GM18526 (cell line): ENCODE measurements around the gene IRF9.

ENCODE experiments used
- POLR2A ChIP-seq: IDR thresholded peaks from 3 replicates; pipeline ENCODE4 v1.6.1; 2011; ENCODE audit not compliant: insufficient read length; ENCODE audit errors: extremely low read depth

The IRF9 gene

GRCh38 chr14:24188251-24189058 lies 27.4 kb downstream of the IRF9 start, which contains the start of gene IPO4:
IPO4 (minus strand) TSS chr14:24188816; CDS start chr14:24188787, 29 bp downstream.
- peak; percentile 80 for TF ChIP-seq POLR2A

GRCh38 chr14:24189059-24189375 lies 28.0 kb downstream of the IRF9 start:
- TF ChIP-seq POLR2A: no peak

DNA sequence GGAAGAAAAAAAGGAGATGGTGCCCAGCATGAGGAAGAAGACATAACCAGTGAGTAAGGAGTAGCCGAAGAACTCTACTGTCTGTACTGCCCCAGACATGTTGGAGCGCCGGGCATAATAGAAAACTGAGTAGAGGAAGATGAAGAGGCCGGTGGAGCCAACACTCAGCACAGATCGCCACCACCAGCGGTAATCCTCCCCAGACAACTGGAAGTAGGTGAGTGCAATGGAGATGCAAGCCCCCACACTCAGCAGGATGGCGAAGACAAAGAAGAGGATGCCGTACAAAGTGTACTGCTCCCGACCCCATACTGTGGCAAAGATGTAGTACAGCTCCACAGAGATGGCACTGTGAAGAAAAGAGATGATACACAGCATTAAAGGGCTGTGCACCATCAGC lies 28.4 kb downstream of the IRF9 start:
- TF ChIP-seq POLR2A: no peak

DNA sequence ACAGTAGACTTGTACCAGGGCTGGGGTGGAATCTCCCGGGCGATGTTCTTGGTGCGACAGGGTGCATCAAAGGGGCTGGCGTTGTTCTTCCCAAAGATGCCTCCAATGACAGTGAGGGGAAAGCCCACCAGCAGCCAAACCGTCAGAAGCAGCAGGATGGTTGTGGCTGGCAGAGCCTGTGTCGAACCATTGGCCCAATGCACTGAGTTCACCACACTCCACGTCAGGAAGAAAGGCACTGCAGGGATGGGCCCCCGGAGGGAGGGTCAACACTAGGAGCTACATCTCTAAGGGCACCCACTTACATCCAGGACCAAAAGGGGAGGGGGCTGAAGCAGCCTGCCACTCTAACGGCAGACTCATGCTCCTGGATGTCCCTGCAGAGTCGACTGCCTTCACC lies 29.4 kb downstream of the IRF9 start:
- TF ChIP-seq POLR2A: no peak

GRCh38 chr14:24192933-24193332 lies 31.9 kb downstream of the IRF9 start:
- TF ChIP-seq POLR2A: no peak

DNA sequence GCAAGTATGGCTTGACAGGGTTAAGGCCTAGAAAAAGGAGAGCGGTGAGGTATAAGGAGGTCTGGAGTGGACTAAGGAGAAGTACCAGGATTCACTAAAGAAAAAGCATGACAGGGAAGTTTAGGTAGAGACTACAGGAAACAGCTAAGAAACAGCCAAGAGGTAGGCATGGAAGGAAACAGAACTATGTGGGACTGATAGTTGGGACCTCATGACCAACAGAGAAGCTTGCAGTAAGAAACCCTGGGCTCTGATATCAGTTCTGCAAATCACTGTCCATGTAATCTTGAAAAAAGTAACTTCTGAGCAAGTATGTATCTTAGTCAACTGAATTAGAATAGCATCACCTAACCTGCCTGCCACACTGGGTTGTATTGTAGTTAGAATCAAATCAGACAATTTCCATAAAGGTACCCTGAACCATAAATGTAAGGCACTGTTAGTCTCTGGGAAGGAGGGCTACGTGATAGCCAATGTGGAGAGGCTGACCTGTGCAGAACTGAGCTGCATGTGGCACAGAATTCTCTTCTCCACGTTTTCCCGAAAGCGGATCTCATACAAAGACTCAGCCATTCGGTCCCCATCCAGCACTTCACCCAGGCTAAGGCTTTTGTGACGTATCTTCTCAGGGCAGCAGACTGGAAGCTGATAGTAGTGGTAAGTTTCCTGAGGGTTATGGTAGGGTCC lies 33.3 kb downstream of the IRF9 start:
- no peak for TF ChIP-seq POLR2A

GRCh38 chr14:24194873-24195185 lies 33.8 kb downstream of the IRF9 start:
- no peak for TF ChIP-seq POLR2A

DNA sequence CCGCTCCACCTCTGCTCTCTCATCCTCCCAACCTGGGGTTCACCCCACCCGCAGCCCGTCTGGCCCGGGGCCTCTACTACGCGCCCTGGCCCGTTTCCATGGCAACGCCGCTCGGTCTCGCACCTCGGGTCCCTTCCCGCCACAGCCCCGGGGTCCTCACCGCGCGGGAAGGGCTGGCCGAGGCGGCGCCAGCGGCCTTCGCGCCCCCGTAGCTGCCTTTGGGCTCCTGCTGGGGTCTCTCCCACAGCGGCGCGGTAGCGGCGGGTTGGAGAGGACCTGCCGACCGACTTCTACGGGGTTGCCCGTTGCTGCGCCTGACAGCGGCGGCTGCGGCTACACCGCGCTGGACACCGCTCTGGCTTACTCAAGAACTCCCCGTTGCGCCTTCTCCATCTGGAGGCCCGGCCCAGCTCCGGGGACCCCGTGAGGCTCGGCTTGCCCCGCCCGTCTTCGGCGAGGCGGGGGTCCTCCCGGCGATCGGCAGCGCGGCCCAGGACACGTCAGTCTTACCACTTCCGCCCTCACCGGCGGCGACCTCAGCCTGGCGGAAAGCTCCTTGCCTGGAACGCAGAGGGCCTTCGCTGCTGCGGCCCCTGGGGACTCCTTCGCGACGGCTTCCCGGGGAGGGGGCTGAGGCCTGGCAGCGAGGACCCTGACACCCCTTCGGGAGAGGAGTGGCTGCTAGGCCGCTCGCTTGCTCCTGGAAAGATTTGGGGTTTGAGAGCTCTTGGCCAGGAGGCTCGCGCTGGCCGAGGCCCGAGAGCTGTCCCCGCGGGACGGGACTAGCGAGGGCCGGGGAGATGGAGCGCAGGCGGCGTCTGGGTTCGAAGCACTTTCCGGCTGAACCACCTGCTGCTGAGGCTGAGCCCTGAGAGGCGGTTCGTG lies 34.4 kb downstream of the IRF9 start, which contains the start of gene TM9SF1:
Gene TM9SF1 (minus strand): TSS at position 256 of the 885 bp plus-strand sequence. CDS start 422 bp downstream, outside the sequence.
- TF ChIP-seq POLR2A: peak; percentile 76

GRCh38 chr14:24196071-24197055 lies 35.3 kb downstream of the IRF9 start:
- TF ChIP-seq POLR2A: no peak

DNA sequence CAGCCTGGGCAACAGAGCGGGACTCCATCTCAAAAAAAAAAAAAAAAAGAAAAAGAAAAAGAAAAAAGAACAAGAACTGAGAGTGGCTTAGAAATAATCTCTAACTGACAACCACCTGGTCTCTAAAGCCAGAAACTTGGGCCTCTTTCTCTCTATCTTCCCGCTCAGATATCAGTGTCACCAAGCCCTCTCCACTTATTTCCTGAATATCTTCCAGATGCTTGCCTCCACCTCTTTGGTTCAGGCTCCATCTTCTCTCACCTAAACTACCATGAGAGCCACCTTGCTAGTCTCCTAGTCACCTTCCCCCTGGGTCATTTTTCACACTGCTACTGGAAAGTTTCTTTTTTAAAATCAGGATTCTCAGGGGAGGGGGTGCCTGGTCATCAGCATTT lies 36.0 kb downstream of the IRF9 start:
- TF ChIP-seq POLR2A: no peak

DNA sequence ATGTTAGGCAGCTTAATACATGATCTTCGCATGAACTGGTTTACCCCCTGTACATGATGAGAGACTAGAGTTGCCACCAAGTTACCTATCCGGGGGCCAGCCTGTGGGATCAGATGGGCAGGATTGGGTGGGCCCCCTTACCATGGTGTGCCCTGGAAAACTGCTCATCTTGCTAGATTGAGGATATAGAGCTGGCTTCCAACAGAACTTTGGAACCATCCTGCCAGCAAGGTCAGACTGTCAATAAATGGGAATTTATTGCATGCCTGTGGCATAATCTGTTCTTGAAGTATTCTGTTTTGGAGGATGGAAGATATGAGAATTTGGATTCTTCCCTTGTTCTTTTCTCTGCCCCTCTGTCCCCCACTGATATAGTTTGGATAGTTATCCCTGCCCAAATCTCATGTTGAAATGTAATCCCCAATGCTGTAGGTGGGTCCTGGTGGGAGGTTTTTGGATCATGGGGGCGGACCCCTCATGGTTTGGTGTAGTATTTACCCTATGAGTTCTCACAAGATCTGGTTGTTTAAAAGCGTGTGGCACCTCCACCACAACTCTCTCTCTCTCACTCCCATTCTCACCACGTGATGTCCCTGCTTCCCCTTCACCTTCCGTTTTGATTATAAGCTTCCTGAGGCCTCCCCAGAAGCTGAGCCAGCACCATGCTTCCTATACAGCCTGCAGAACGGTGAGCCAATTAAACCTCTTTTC lies 37.9 kb downstream of the IRF9 start:
- no peak for TF ChIP-seq POLR2A

DNA sequence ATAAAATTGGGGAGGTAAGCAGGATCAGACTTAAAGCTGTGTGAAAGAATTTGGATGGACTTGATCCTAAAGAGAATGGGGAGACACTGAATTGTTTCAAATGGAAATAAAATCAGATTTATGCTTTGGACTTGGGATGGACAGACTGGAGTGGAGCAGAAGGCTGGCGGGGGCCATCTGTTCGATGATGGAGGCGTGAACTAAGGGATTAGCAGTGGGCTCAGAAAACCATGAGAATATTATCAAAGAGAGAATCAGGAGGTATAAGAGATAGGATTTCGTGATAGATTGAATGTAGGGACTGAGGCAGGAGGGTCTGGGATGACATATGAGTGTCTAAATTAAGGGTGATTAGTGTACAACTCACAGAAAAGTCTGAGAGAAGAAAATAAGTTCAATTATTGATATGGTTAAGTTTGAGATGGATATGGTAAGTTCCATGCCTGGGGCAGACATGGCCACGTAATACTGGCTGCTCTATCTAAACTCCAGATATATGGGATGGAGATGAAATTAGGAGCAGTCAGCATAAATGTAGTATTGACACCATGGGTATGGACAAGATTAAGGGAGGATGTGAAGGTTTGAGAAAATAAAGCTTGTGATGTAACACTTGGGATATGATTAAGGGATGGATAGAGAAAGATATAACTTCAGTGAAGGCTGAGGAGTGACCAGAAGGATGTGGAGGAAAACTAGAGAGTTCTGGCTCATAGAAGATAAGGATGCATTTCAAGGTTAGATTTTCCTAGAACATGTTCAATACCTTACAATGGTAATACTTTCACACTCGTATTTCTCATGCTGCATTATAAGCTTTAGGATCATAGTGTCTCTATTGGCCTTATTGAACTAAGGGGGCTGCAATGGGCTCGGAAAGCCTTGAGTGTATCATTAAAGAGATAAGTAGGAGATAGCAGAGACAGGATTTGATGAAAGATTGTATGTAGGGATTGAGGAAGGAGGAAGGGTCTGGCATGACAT lies 43.4 kb downstream of the IRF9 start:
- no peak for TF ChIP-seq POLR2A

DNA sequence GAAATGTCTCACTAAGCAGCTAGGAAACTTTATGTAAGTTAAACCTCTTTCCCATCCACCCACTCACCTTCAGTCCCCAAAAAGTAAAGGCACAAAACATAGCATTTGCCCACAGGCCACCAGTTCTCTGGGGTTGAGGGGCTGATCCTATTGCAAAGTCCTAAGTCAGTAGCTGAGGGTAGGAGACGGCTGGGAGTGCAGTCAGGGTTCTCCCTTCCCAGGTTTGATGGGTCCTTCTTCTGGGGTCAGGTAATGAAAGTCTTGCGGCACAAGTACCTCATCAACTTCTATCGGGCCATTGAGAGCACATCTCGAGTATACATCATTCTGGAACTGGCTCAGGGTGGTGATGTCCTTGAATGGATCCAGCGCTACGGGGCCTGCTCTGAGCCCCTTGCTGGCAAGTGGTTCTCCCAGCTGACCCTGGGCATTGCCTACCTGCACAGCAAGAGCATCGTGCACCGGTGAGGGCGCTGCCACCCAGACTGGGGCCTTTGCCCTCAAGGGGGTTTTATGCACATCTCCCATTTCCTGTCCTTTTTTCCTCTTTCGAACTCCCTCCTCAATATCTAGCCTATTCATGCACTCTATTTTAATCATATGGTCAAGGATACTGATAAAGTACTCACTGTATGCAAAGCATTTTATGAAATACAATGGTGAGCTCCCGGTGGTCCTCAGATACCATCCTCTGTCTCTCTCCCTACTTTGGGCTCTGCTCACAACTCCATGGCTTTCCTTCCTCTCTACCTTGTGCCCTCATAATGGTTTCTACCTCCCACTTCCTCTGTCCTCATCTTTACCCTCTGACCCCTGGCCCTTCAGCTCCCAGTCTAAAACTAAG lies 45.4 kb downstream of the IRF9 start:
- no peak for TF ChIP-seq POLR2A
